Progenitor cell of endocrine pancreas (in vitro differentiated cells): ENCODE measurements around the gene ZNF408. TPM values are rescaled to one million over a fixed set of nuclear protein-coding genes. Genes with fewer than 3 reads are reported as not detected.

Experiments used
- DNase-seq: peaks from one replicate; pipeline ENCODE4 v3.0.0; 2021; ENCODE audit warnings: low spot score; ENCODE audit not compliant: unreplicated experiment
- H3K27ac Mint-ChIP-seq: 2 replicates; pipeline ENCODE4 v1.8.0; 2021; ENCODE audit warnings: mild to moderate bottlenecking, moderate library complexity, mixed read lengths
- H3K27me3 Mint-ChIP-seq: 2 replicates; pipeline ENCODE4 v1.8.0; 2021; ENCODE audit warnings: mixed read lengths
- H3K36me3 Mint-ChIP-seq: 2 replicates; pipeline ENCODE4 v1.8.0; 2022; ENCODE audit warnings: mixed read lengths; ENCODE audit not compliant: insufficient read depth
- H3K4me1 Mint-ChIP-seq: 2 replicates; pipeline ENCODE4 v1.8.0; 2021; ENCODE audit warnings: low read depth, mixed read lengths
- H3K4me3 Mint-ChIP-seq: 2 replicates; pipeline ENCODE4 v1.8.0; 2021; ENCODE audit warnings: low read depth, mild to moderate bottlenecking, moderate library complexity, mixed read lengths
- H3K9me3 Mint-ChIP-seq: 2 replicates; pipeline ENCODE4 v1.8.0; 2021; ENCODE audit warnings: low read depth, mixed read lengths
- CTCF ChIP-seq: fragments of 200-600 bp; sonication (generic); IDR thresholded peaks from one replicate; pipeline ENCODE4 v1.5.0; 2021; ENCODE audit warnings: antibody characterized with exemption, mild to moderate bottlenecking; ENCODE audit not compliant: unreplicated experiment
- total RNA-seq: library from RNA; stranded (reverse); gene quantifications from 2 replicates; pipeline ENCODE4 v1.2.1, GENCODE V29; 2021

The ZNF408 gene
- total RNA-seq, 1 donor from 2014 or later: 11.6 TPM

GRCh38 chr11:46661836-46662235 lies 39.0 kb upstream of the ZNF408 start:
- Mint-ChIP-seq H3K4me1 (no peaks in the 10 kb centered on the region), H3K9me3 (no peaks in the 10 kb centered on the region), H3K27me3 (no peaks in the 10 kb centered on the region), H3K36me3 (peaks cover 24% of the 10 kb centered on the region), H3K4me3 (no peak overlapping the region), H3K27ac (no peak overlapping the region)
- TF ChIP-seq CTCF: no peak
- DNase-seq: no peak

- TF ChIP-seq CTCF: no peak
- Mint-ChIP-seq H3K36me3 (peaks cover 27% of the 10 kb centered on the region), H3K27ac (no peak overlapping the region), H3K4me1 (no peaks in the 10 kb centered on the region), H3K4me3 (no peak overlapping the region), H3K9me3 (no peaks in the 10 kb centered on the region), H3K27me3 (no peaks in the 10 kb centered on the region)
- no peak for DNase-seq
Measured at GRCh38 chr11:46662366-46662765, 38.5 kb upstream of the ZNF408 start.

GRCh38 chr11:46663277-46663940 lies 37.4 kb upstream of the ZNF408 start:
- Mint-ChIP-seq H3K9me3 (no peaks in the 10 kb centered on the region), H3K36me3 (peaks cover 25% of the 10 kb centered on the region), H3K27ac (no peak overlapping the region), H3K4me1 (no peaks in the 10 kb centered on the region), H3K4me3 (no peak overlapping the region), H3K27me3 (no peaks in the 10 kb centered on the region)
- DNase-seq: no peak
- no peak for TF ChIP-seq CTCF

- no peaks in the 10 kb centered on the region for H3K27me3 Mint-ChIP-seq
- no peak for TF ChIP-seq CTCF
- peaks cover 24% of the 10 kb centered on the region for H3K36me3 Mint-ChIP-seq
- no peak for DNase-seq
- no peaks in the 10 kb centered on the region for H3K9me3 Mint-ChIP-seq
- H3K27ac Mint-ChIP-seq: no peak overlapping the region
- H3K4me1 Mint-ChIP-seq: no peaks in the 10 kb centered on the region
- no peak overlapping the region for H3K4me3 Mint-ChIP-seq
Measured at GRCh38 chr11:46664612-46665011, 36.2 kb upstream of the ZNF408 start.

GRCh38 chr11:46665356-46665755 lies 35.5 kb upstream of the ZNF408 start:
- no peak for TF ChIP-seq CTCF

More at GRCh38 chr11:46665356-46665755, 35.5 kb upstream of the ZNF408 start:
- Mint-ChIP-seq H3K27ac (no peak overlapping the region), H3K27me3 (no peaks in the 10 kb centered on the region), H3K4me1 (no peaks in the 10 kb centered on the region), H3K36me3 (peaks cover 24% of the 10 kb centered on the region), H3K4me3 (no peak overlapping the region), H3K9me3 (no peaks in the 10 kb centered on the region)
- no peak for DNase-seq
